Cardiac fibroblast (primary cell): Measurements from ENCODE around the gene USP47.

Source experiments
- DNase-seq, 2 donors: peaks; one replicate each; pipeline versions ENCODE4 v3.0.0 to v3.0.0-alpha.2; 2010; ENCODE audit warnings: low read depth in 2 of 2
- H3K4me3 ChIP-seq, 2 donors: replicated peaks in 1 of 2; 1 replicate in 1 of 2; 2 replicates in 1 of 2; pipeline ENCODE4 v1.5.1; 2011; ENCODE audit warnings: low read depth in 2 of 2, low read length in 2 of 2, mild to moderate bottlenecking in 2 of 2, moderate library complexity in 1 of 2
- CTCF ChIP-seq: IDR thresholded peaks from one replicate; pipeline ENCODE4 v1.5.1; 2011; ENCODE audit warnings: low read depth, mild to moderate bottlenecking, low read length, inconsistent platforms

USP47 gene

GRCh38 chr11:11848891-11849746, 7.3 kb downstream of the USP47 start:
- peak; percentile 74 for TF ChIP-seq CTCF
- no peak overlapping the region for H3K4me3 ChIP-seq
- peak; percentile 81 to 84 for DNase-seq

GRCh38 chr11:11850668-11851067, 8.9 kb downstream of the USP47 start:
- TF ChIP-seq CTCF: no peak
- DNase-seq: no peak
- H3K4me3 ChIP-seq: no peak overlapping the region

- TF ChIP-seq CTCF: no peak
- no peak overlapping the region for H3K4me3 ChIP-seq
- no peak for DNase-seq
These were observed 14.9 kb downstream of the USP47 start for GRCh38 chr11:11856638-11857037.

GRCh38 chr11:11857769-11858168, 16.0 kb downstream of the USP47 start:
- no peak overlapping the region for H3K4me3 ChIP-seq
- TF ChIP-seq CTCF: no peak
- DNase-seq: no peak

- no peak overlapping the region for H3K4me3 ChIP-seq
- DNase-seq: no peak
- TF ChIP-seq CTCF: no peak
These were observed 16.9 kb downstream of the USP47 start for GRCh38 chr11:11858676-11859075.

- DNase-seq: peak; percentile 56 to 61
- no peak overlapping the region for H3K4me3 ChIP-seq
- no peak for TF ChIP-seq CTCF
These were observed 18.6 kb downstream of the USP47 start for GRCh38 chr11:11860103-11860979.
